GM23338 (cell line): ENCODE measurements around the gene RAB11FIP2. TPM values are rescaled to one million over a fixed set of nuclear protein-coding genes. Genes with fewer than 3 reads are reported as not detected.
A peak's percentile ranks its signal among the peaks of the same experiment; 100 is the strongest.

Experiments used
- ATAC-seq: fragments of 200-7000 bp; cut with Tn5 transposase; 3 replicates; pipeline ENCODE4 v1.9.1; 2020
- DNase-seq: peaks from one replicate; pipeline ENCODE4 v3.0.0-alpha.2; 2015; ENCODE audit warnings: low spot score
- H2AFZ ChIP-seq: fragments of 200-600 bp; sonication (generic); 2 replicates; pipeline ENCODE4 v1.8.0; 2016; ENCODE audit warnings: antibody characterized with exemption, mild to moderate bottlenecking, moderate library complexity
- H3F3A ChIP-seq: fragments of 200-600 bp; sonication (generic); replicated peaks from 2 replicates; pipeline ENCODE4 v1.8.0; 2017; ENCODE audit warnings: antibody characterized with exemption, mixed run types, low read depth
- H3K27ac ChIP-seq: fragments of 200-600 bp; sonication (generic); 2 replicates; pipeline ENCODE4 v1.6.1; 2016; ENCODE audit warnings: low read depth
- H3K27me3 ChIP-seq: fragments of 200-600 bp; sonication (generic); 2 replicates; pipeline ENCODE4 v1.8.0; 2016; ENCODE audit warnings: mild to moderate bottlenecking, mixed run types, moderate library complexity; ENCODE audit not compliant: insufficient read depth
- H3K36me3 ChIP-seq: fragments of 200-600 bp; sonication (generic); 2 replicates; pipeline ENCODE4 v1.8.0; 2016; ENCODE audit warnings: mild to moderate bottlenecking; ENCODE audit not compliant: insufficient read depth
- H3K4me1 ChIP-seq: fragments of 200-600 bp; sonication (generic); 2 replicates; pipeline ENCODE4 v1.8.0; 2016; ENCODE audit warnings: mild to moderate bottlenecking, moderate library complexity; ENCODE audit not compliant: insufficient read depth
- H3K4me2 ChIP-seq: fragments of 200-600 bp; sonication (generic); 2 replicates; pipeline ENCODE4 v1.7.1; 2017; ENCODE audit warnings: mixed run types
- H3K4me3 ChIP-seq: fragments of 200-600 bp; sonication (generic); 2 replicates; pipeline ENCODE4 v1.6.1; 2016; ENCODE audit warnings: mixed run types
- H3K79me2 ChIP-seq: fragments of 200-600 bp; sonication (generic); replicated peaks from 2 replicates; pipeline ENCODE4 v1.8.0; 2017; ENCODE audit warnings: mild to moderate bottlenecking; ENCODE audit not compliant: insufficient read depth
- H3K9me2 ChIP-seq: fragments of 200-600 bp; sonication (generic); 2 replicates; pipeline ENCODE4 v1.8.0; 2017; ENCODE audit not compliant: insufficient read depth
- H4K20me1 ChIP-seq: fragments of 200-600 bp; sonication (generic); replicated peaks from 2 replicates; pipeline ENCODE4 v1.8.0; 2017; ENCODE audit warnings: mild to moderate bottlenecking; ENCODE audit not compliant: insufficient read depth
- H3K27ac Mint-ChIP-seq: 2 replicates; pipeline ENCODE4 v1.8.0; 2020; ENCODE audit warnings: inconsistent platforms, mild to moderate bottlenecking, moderate library complexity, mixed read lengths
- H3K27me3 Mint-ChIP-seq: 3 replicates; pipeline ENCODE4 v1.8.0; 2022; ENCODE audit warnings: low read depth, mild to moderate bottlenecking, moderate library complexity, mixed read lengths, inconsistent platforms; ENCODE audit not compliant: insufficient read depth, poor library complexity
- H3K36me3 Mint-ChIP-seq: 3 replicates; pipeline ENCODE4 v1.8.0; 2021; ENCODE audit warnings: low read depth, mild to moderate bottlenecking, inconsistent platforms, moderate library complexity, mixed read lengths
- H3K4me1 Mint-ChIP-seq: 3 replicates; pipeline ENCODE4 v1.8.0; 2020; ENCODE audit warnings: mild to moderate bottlenecking, inconsistent platforms, mixed read lengths
- H3K4me3 Mint-ChIP-seq: 3 replicates; pipeline ENCODE4 v1.8.0; 2021; ENCODE audit warnings: moderate library complexity, mild to moderate bottlenecking, inconsistent platforms, mixed read lengths
- H3K9me3 Mint-ChIP-seq: 3 replicates; pipeline ENCODE4 v1.8.0; 2020; ENCODE audit warnings: moderate library complexity, mild to moderate bottlenecking, inconsistent platforms, mixed read lengths
- CREB1 ChIP-seq: fragments of 250-450 bp; sonication (Bioruptor Pico); IDR thresholded peaks from 2 replicates; pipeline ENCODE4 v1.5.0; 2020; ENCODE audit warnings: low read depth, mild to moderate bottlenecking, moderate library complexity
- CTCF ChIP-seq, 2 experiments: fragments of 200-600 bp in 1 of 2; sonication (generic) in 1 of 2; conservative IDR thresholded peaks; 2 replicates each; pipeline versions ENCODE4 v1.5.1 to v1.6.1; 2016 to 2017; ENCODE audit warnings: antibody characterized with exemption in 2 of 2, low read depth in 2 of 2, mild to moderate bottlenecking in 2 of 2, moderate library complexity in 1 of 2
- ETS1 ChIP-seq: IDR thresholded peaks from 2 replicates; pipeline ENCODE4 v1.6.1; 2016; ENCODE audit warnings: antibody characterized with exemption
- EZH2phosphoT487 ChIP-seq: fragments of 200-600 bp; sonication (generic); IDR thresholded peaks from one replicate; pipeline ENCODE4 v1.8.1; 2018; ENCODE audit warnings: antibody characterized with exemption; ENCODE audit not compliant: unreplicated experiment
- NANOG ChIP-seq: IDR thresholded peaks from 2 replicates; pipeline ENCODE4 v1.6.1; 2016; ENCODE audit warnings: antibody characterized with exemption, borderline replicate concordance
- STAT1 ChIP-seq: IDR thresholded peaks from one replicate; pipeline ENCODE4 v1.6.1; 2016; ENCODE audit warnings: antibody characterized with exemption; ENCODE audit not compliant: unreplicated experiment
- ZNF462 ChIP-seq: fragments of 250-450 bp; sonication (Bioruptor Pico); IDR thresholded peaks from 2 replicates; pipeline ENCODE4 v1.5.0; 2020; ENCODE audit warnings: mild to moderate bottlenecking, moderate library complexity
- polyA plus RNA-seq: library from polyadenylated mRNA; unstranded; fragments of >200 nt; fragmentation: Nextera tagmentation; extraction: Ambion mirVana; gene quantifications from 2 replicates; pipeline ENCODE4 v1.2.1, GENCODE V29; 2016
- total RNA-seq: library from RNA; depleted of rRNA; stranded (reverse); fragments of >200 nt; shearing (Covaris generic); gene quantifications from 2 replicates; pipeline ENCODE4 v1.2.3, GENCODE V29; 2014

Gene RAB11FIP2
- total and polyA plus RNA-seq, 2 experiments from 2014 or later: 16.1 to 17.6 TPM

- H3K27me3 Mint-ChIP-seq: peaks cover 4% of the 10 kb centered on the region
Observed at GRCh38 chr10:118047157-118047719, 497 bp upstream of the RAB11FIP2 start.

GRCh38 chr10:118045837-118046394 lies 825 bp downstream of the RAB11FIP2 start:
- Mint-ChIP-seq H3K36me3 (no peaks in the 10 kb centered on the region), H3K27ac (peak overlapping the region; percentile 87), H3K4me1 (peaks cover 26% of the 10 kb centered on the region; the same call in 2 of the 3 replicates), H3K27me3 (peaks cover 4% of the 10 kb centered on the region), H3K4me3 (peak overlapping the region; percentile 93), H3K9me3 (no peaks in the 10 kb centered on the region)
- TF ChIP-seq CREB1 (CRISPR knock-in tag) (no peak), STAT1 (no peak), ZNF462 (CRISPR knock-in tag) (no peak), ETS1 (no peak), EZH2phosphoT487 (no peak), CTCF (conservative IDR thresholded peaks at IDR 0.05; ENCODE audit: low read depth in 2 of 2) (no peak)
- DNase-seq: peak; percentile 65
- Histone ChIP-seq H4K20me1 (no peaks in the 10 kb centered on the region), H3K4me1 (peaks cover 11% of the 10 kb centered on the region), H3K4me3 (peak overlapping the region; percentile 72), H3K27ac (peak overlapping the region; percentile 82), H3K9me2 (no peaks in the 10 kb centered on the region), H3F3A (no peaks in the 10 kb centered on the region), H2AFZ (peak overlapping the region; percentile 53), H3K79me2 (peaks cover 40% of the 10 kb centered on the region), H3K27me3 (no peaks in the 10 kb centered on the region), H3K4me2 (peak overlapping the region; percentile 76), H3K36me3 (no peaks in the 10 kb centered on the region)
- ATAC-seq: peak; percentile 62

More at GRCh38 chr10:118047157-118047719, 497 bp upstream of the RAB11FIP2 start:
- H3K4me3 ChIP-seq: peak overlapping the region; percentile 72
- Mint-ChIP-seq H3K27ac (peak overlapping the region; percentile 74; the same call in 1 of the 2 replicates), H3K36me3 (no peaks in the 10 kb centered on the region), H3K9me3 (no peaks in the 10 kb centered on the region), H3K4me3 (peak overlapping the region; percentile 93), H3K4me1 (peaks cover 23% of the 10 kb centered on the region; the same call in 2 of the 3 replicates)
- TF ChIP-seq NANOG: no peak
- no peaks in the 10 kb centered on the region for H3K9me2 ChIP-seq
- H3K4me2 ChIP-seq: peak overlapping the region; percentile 76
- H4K20me1 ChIP-seq: no peaks in the 10 kb centered on the region
- H3F3A ChIP-seq: no peaks in the 10 kb centered on the region
- peak overlapping the region; percentile 82 for H2AFZ ChIP-seq
- DNase-seq (no peak), ATAC-seq (peak; percentile 46)
- peaks cover 11% of the 10 kb centered on the region for H3K4me1 ChIP-seq
- H3K27me3 ChIP-seq: no peaks in the 10 kb centered on the region
- peaks cover 30% of the 10 kb centered on the region for H3K79me2 ChIP-seq
- peak overlapping the region; percentile 41 for H3K27ac ChIP-seq
- no peaks in the 10 kb centered on the region for H3K36me3 ChIP-seq
